ENCODE data around the gene AK8. TPM values are rescaled to one million over a fixed set of nuclear protein-coding genes. Genes with fewer than 3 reads are reported as not detected.

Gene AK8
- total RNA-seq, 1 donor from 2014 or later, result 0.93 TPM

DNA sequence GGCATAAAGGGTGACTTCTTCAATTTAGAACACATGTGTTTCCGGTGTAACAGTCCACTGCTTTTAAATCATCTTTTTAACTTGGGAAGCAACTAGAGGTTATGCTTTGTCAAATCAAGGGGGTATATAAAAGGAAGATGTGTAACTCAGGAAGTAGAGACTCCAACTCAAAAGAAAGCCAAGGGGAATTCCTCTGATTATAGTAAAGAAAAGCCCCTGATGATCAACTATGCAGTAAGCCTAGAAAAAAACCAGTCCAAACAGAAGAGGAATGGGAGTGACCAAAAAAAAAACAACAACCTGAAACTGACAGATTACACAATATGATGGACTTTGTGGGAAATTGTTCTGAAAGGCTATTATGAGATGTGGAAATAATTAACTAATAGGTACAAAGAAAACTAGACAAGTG lies 90.3 kb downstream of the AK8 start:
- ATAC-seq (ENCODE audit: low read depth), result no peak
- TF ChIP-seq, protein P1, sequence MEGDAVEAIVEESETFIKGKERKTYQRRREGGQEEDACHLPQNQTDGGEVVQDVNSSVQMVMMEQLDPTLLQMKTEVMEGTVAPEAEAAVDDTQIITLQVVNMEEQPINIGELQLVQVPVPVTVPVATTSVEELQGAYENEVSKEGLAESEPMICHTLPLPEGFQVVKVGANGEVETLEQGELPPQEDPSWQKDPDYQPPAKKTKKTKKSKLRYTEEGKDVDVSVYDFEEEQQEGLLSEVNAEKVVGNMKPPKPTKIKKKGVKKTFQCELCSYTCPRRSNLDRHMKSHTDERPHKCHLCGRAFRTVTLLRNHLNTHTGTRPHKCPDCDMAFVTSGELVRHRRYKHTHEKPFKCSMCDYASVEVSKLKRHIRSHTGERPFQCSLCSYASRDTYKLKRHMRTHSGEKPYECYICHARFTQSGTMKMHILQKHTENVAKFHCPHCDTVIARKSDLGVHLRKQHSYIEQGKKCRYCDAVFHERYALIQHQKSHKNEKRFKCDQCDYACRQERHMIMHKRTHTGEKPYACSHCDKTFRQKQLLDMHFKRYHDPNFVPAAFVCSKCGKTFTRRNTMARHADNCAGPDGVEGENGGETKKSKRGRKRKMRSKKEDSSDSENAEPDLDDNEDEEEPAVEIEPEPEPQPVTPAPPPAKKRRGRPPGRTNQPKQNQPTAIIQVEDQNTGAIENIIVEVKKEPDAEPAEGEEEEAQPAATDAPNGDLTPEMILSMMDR (IDR thresholded peaks at IDR 0.05), result no peak
- peaks cover 3% of the 10 kb centered on the region for H3K36me3 Mint-ChIP-seq (ENCODE audit: low read depth)
- POLR2A ChIA-PET, result no interaction called here
- no peak overlapping the region for H3K4me3 Mint-ChIP-seq
- peaks cover 6% of the 10 kb centered on the region for H3K9me3 Mint-ChIP-seq
- H3K27ac Mint-ChIP-seq, result no peak overlapping the region
- CTCF ChIA-PET, result no interaction called here
- H3K4me1 Mint-ChIP-seq, result peaks cover 7% of the 10 kb centered on the region
- H3K27me3 Mint-ChIP-seq, result peaks cover 5% of the 10 kb centered on the region
- no peak for DNase-seq
- intact Hi-C loops (cut with micrococcal nuclease), result no loop called here

DNA sequence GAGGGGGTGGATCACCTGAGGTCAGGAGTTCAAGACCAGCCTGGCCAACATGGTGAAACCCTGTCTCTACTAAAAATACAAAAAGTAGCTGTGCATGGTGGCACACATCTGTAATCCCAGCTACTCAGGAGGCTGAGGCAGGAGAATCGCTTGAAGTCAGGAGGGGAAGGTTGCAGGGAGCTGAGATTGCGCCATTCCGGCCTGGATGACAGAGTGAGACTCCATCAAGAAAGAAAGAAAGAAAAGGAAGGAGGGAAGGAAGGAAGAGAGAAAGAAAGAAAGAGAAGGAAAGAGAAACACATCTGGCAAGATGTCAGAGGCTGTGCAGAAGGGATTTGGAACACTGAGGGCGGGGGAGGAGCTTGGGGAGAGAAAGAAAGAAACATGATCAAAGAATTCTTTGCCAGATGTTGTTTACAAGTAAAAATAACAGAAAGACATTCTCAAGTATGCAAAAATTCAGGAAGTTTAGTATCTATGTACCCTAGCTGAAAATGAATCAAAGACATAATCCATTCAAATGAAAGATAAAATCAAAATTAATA lies 93.7 kb downstream of the AK8 start:
- CTCF ChIA-PET, result no interaction called here
- peaks cover 23% of the 10 kb centered on the region for H3K27me3 Mint-ChIP-seq
- no peak for DNase-seq
- H3K9me3 Mint-ChIP-seq, result peaks cover 6% of the 10 kb centered on the region
- TF ChIP-seq, protein P1 (IDR thresholded peaks at IDR 0.05), result no peak
- intact Hi-C loops (cut with micrococcal nuclease), result no loop called here
- H3K4me1 Mint-ChIP-seq, result peaks cover 16% of the 10 kb centered on the region
- no peak for ATAC-seq (ENCODE audit: low read depth)
- POLR2A ChIA-PET, result no interaction called here
- peaks cover 3% of the 10 kb centered on the region for H3K36me3 Mint-ChIP-seq (ENCODE audit: low read depth)
- no peak overlapping the region for H3K27ac Mint-ChIP-seq
- H3K4me3 Mint-ChIP-seq, result no peak overlapping the region

DNA sequence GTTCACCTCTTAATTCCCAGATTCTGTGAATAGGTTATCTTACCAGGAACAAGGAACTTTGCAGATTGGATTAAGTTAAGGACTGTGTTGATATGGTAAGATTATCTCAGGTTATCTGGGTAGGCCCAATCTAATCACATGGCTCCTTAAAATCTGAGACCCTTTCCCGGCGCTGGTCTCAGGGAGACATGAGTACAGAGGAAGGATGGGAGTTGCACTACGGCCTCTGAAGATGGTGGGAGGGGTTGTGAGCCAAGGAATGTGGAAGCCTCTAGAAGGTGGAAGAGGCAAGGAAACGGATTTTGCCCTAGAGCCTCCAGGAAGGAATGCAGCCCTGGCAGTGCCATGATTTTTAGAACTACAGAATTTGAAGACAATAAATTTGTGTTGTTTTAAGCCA lies 95.1 kb downstream of the AK8 start:
- CTCF ChIA-PET, result no interaction called here
- peaks cover 3% of the 10 kb centered on the region for H3K36me3 Mint-ChIP-seq (ENCODE audit: low read depth)
- peaks cover 16% of the 10 kb centered on the region for H3K4me1 Mint-ChIP-seq
- POLR2A ChIA-PET, result no interaction called here
- H3K4me3 Mint-ChIP-seq, result no peak overlapping the region
- DNase-seq (no peak), ATAC-seq (ENCODE audit: low read depth) (no peak)
- H3K27ac Mint-ChIP-seq, result no peak overlapping the region
- no peaks in the 10 kb centered on the region for H3K9me3 Mint-ChIP-seq
- intact Hi-C loops (cut with micrococcal nuclease), result no loop called here
- peaks cover 24% of the 10 kb centered on the region for H3K27me3 Mint-ChIP-seq
- TF ChIP-seq, protein P1 (IDR thresholded peaks at IDR 0.05), result no peak

DNA sequence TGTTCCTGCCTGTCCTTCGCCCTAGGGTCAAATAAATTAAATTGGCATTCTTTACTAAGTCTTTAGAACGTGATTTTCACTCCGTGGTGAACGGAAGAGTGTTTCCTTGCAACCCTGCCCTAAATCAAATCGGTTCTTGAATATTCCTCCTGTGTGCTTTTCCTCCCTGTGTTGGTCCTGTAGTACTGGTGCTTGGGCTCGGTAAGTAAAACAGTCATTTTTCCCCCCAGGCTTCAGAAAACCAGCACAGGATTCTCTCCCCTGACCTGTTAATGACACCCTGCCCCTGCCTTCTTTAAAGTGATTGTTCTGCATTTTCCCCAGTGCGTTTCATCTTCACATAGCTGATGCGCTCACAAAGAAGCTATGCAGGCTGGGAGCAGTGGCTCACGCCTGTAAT lies 96.0 kb downstream of the AK8 start:
- H3K4me3 Mint-ChIP-seq, result no peak overlapping the region
- DNase-seq (no peak), ATAC-seq (ENCODE audit: low read depth) (no peak)
- TF ChIP-seq, protein P1 (IDR thresholded peaks at IDR 0.05), result no peak
- no peaks in the 10 kb centered on the region for H3K9me3 Mint-ChIP-seq
- H3K36me3 Mint-ChIP-seq (ENCODE audit: low read depth), result no peaks in the 10 kb centered on the region
- intact Hi-C loops (cut with micrococcal nuclease), result no loop called here
- CTCF ChIA-PET, result no interaction called here
- peaks cover 9% of the 10 kb centered on the region for H3K4me1 Mint-ChIP-seq
- H3K27ac Mint-ChIP-seq, result no peak overlapping the region
- peaks cover 24% of the 10 kb centered on the region for H3K27me3 Mint-ChIP-seq
- POLR2A ChIA-PET, result no interaction called here

DNA sequence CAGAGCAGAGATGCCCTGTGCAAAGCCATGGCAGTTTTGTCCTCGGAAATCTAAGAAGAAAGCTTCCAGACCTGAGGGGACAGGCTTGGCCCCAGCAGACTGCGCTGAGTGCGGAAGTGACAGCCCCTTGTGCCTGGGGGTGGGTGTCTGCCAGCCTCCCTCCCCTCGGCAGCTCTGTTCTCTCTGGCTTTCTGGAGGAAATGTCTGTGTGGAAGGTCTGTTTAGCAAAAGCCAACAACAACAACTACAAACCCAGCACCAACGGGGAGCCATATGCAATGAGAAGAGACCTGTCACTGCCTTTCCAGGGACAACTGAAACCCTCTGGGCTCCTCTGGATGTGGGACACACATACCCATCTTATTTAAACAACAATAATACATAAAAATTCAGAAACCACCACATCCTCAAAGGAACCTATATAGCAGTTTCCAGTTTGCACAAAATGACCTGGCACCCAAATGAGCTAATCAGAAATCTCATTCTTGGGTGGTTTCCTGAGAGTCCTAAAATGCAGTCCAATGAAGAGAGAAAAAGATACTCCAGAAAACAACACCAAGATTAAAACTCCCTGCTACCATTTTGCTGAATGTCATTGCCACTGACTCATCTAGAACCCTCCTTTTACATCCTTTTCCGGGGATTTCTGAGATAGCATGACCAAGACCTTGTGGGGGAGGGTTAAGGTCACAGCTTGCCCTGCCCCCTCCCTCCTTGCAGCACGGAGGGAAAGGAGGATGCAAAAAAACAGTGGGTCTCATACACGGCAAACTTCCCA lies 97.7 kb downstream of the AK8 start:
- POLR2A ChIA-PET, result interaction anchor here (0.6 kb wide), 1 partner anchor 1695 kb away, joined by 3 read pairs; no protein-coding TSS in a partner anchor
- intact Hi-C loops (cut with micrococcal nuclease), result no loop called here
- TF ChIP-seq, protein P1 (IDR thresholded peaks at IDR 0.05), result no peak
- Mint-ChIP-seq H3K36me3 (ENCODE audit: low read depth) (no peaks in the 10 kb centered on the region), H3K4me3 (no peak overlapping the region), H3K4me1 (peaks cover 9% of the 10 kb centered on the region), H3K9me3 (no peaks in the 10 kb centered on the region), H3K27me3 (peaks cover 22% of the 10 kb centered on the region), H3K27ac (no peak overlapping the region)
- DNase-seq (no peak), ATAC-seq (ENCODE audit: low read depth) (no peak)
- CTCF ChIA-PET, result no interaction called here

All from activated B cell treated with CpG ODN at 0.5 μM for 24 hours (primary cell).